Activated CD4-positive, alpha-beta T cell treated with anti-CD3 and anti-CD28 coated beads, Interleukin-2, amount 50 U/mL, for 24 hours (primary cell): ENCODE measurements around the gene OBI1.

Experiments
- DNase-seq, 2 donors: peaks; one replicate each; pipeline ENCODE4 v3.0.0-alpha.2; 2020; ENCODE audit warnings: low read depth in 1 of 2, low spot score in 1 of 2

The OBI1 gene

DNA sequence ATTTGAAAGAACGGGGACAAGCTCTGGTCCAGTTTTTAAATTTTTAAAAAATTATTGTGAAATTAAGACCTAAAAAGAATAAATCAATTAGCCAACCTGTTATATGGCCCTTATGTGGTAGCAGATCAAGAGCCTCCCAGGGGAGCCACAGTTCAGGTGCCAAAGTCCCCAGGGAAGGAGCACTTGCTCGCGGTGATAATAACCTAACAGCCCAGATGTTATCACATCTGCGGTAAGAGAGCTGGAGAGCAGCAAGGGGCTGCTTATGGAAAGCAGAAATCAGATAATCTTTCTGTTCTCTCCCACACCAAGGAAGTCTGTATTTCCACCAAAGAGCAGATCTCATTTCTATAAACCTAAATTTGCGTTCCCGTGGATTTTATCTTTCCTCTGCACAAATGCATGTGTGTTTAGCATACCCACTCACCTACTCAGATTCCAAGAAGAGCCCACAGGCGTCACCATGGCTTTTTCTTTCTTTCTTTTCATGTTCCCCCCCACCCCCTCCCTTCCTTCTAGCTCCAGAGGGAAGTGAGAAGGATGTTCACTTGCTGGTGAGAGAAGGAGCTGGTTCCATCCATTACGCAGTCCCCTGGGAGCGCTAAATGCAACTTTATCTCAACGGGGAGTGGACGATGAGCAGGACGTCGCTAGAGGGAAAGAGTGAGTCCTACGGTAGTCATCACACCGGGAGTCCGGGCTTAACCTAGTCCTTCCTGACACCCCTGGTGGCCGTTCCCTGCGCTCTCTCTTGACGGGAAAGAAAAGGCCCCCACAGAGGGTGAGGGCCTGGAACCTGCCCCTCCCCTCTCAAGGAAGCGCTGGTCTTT lies 54.0 kb downstream of the OBI1 start:
- DNase-seq = no peak

DNA sequence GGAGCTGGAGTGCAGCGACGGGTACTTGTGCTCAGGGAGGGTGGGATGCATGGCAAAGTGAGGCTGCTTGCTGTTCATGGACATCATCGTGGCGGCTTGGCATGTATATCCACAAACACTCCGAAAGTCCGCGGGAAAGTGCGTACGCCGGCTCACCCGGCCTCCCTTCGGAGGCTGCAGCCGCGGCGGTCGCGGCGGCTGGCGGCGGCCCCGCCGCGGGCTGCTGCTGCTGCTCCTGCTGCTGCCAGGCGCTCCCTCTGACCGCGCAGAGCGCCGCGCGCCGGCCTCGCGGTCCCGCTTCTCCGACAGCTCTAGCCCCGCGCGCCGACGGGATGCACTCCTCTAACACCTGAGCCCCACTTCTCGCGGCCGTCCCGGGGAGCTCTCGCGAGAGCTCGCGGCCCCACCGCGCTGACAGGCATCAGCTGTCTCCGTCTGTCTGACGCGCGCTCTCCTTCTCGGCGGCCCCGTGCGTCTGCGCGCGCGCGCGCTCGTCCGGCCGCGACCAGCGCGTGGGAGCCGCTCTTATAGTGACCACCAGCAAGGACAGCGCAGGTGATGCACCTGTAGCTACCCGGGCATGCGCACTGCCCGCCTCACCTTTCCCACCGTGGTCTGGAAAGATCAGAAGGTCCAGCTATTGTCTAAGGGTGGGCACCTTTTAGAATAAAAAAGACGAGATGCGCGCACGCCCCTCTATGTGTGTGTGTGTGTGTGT lies 55.6 kb downstream of the OBI1 start, which contains the start of gene POU4F1:
Gene POU4F1 (minus strand): TSS at position 313 of the 718 bp plus-strand sequence. CDS start 226 bp downstream, at position 87.
- peak in 1 of 2 donors; percentile 45 for DNase-seq

DNA sequence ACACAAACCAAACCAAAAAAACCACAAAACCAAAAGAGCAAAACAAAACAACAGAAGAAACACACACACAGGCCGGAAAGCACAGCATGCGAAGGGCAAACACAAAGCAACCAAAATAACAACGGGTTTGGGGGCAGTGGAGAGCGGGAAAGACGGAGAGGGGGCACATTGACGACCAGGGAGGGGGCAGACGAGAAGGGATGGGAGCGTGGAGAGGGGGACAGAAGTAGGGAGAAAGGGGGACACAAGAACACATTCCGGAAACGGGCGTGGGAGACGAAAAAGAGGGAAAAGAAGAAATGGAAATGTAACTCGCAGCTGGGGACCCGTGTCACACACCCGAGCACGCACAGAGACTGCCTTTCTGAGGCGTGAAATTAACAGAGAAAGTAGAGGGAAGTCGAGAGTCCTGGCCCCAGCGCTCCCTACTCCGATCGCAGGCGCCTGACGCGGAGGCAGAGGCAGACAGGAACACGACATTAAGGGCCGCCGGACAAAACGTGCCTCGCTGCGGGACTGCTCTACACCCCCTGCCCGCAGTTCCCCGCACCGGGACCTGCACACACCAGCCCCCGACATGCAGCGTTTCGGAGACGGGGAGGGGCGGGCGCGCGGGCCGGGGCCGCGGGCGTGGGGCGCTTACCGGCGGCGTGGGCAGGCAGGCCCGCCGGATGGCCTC lies 56.3 kb downstream of the OBI1 start:
- no peak for DNase-seq

DNA sequence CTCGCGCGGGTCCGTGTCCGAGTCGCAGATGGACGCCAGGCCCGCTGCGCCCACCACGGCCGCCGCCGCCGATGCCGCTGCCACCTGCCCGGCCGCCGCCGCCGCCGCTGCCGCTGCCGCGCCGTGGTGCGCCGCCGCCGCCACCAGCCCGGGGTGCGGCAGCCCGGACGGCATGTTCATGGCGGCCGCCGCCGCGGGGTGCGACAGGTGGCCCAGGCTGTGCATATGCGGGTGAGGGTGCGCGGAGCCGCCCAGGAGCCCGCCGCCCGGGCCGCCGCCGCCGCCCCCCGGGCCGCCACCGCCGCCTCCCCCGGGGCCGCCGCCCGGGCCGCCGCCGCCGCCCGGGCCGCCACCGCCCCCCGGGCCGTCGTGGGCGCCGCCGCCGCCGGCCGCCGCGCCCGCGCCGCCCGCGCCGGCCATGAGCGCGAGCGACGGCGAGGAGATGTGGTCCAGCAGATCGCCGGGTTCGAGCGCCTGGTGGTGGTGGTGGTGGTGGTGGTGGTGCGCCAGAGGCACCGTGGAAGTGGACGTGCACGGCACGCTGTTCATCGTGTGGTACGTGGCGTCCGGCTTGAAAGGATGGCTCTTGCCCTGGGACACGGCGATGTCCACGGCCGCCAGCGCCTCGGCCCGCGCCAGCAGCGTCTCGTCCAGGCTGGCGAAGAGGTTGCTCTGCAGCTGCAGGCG lies 56.9 kb downstream of the OBI1 start:
- DNase-seq = no peak

DNA sequence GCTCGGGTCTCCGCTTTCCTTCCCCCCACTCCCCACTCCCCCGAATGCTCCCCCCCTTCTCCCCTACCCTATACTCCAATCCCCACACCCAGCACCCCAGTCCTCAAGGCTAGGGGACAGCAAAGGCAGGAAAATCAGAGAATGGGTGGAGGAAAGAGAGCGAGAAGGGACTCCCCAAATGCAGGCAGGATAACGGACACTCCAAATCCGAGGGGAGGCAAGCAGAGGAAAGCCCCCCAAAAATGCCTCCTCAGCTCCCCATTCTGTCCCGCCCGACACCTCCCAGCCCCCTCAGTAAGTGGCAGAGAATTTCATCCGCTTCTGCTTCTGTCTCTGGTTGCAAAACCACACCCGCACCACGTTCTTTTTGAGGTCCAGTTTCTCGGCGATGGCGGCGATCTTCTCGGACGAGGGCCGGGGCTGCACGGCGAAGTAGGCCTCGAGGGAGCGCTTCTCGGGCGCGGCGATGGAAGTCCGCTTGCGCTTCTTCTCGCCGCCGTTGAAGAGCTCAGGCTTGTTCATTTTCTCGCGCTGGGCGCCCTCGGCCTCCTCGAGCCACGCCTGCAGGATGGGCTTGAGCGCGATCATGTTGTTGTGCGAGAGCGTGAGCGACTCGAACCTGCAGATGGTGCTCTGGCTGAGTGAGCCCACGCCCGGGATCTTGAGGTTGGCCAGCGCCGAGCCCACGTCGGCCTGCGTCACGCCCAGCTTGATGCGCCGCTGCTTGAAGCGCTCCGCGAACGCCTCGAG lies 57.7 kb downstream of the OBI1 start:
- no peak for DNase-seq

DNA sequence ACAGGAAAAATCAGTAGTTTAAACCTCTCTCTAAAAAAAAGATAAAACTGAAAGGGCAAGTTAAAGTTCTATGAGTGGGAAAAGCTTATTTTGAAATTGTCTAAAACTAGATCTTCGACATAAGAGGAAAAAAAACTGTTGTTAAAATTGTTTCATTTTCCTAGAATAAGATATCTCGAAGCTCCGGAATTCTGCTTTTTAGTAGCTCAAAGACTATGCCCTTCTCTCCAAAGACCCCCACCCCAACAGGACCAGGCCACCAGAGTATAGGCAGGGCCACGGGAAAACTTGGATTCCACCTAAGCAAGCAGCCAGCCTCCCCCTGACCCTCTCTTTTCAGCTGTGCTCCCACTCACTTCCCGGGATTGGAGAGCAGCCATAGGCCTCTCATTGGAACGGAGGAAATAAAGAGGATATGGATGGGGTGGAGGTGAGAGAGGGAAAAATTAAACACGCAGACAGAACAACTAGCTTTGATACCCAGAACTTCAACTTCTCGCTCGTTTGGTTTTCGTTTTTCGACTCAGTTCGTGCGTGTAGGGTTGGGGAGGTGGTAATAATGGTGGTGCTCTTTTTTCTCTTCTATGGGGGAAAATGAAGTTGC lies 58.6 kb downstream of the OBI1 start:
- no peak for DNase-seq

DNA sequence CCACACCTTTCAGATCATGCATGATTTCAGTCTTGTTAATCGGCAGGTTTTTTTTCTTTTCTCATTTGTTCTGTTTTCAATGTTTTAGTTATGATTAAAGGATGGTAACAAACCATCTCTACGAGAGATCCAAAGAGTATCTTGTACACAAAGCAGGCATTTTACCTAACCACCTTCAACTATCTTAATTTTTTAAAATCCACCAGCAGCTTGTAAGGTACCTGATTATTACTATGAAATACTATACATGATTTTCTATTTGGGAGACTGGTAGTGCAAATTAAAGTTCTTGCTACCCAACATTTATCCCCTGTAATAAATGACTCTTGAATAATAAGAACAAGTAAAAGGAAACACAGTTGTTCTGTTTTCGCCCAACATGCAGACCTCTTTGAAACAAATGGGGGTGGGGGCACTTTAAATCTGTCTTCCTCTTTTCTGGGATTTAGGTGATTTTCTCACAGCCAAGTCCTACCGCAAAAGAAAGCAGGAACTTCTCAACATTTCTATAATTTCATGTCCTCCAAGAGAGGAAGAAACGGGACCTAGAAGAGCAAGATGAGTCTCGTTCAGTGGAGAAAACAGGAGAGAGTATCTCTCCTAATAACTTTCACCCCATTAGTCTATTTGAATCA lies 59.2 kb downstream of the OBI1 start:
- DNase-seq = no peak

DNA sequence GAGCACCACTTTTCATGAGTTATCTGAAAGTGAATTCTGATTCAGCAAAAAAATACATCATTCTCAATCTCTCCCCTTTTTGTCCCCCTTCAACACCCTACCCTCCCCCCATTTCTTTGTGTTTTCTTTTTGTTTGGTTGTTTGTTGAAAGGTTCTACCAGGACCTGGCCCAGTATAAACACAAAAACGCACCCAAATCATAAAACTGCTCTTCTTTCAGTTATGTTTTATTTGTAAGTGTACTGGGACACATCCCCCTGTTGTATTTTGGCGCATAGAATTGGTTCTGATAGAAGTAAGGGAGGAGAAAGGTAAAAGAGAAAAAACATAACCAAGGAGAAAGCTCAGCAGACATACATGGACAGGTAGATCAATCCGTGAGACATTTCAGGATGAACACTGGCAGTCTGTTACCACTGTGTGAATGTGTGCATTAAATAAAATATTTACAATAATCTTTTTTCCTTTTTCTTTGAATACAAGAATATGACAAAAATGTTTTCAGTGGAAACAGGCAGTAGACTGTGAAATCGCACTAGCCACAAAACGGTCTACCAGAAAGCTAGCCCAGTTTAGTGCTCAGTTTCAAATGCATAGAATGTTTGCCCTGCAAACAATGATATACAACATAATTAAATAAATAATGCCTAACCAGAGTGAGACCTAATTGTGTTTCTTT lies 59.9 kb downstream of the OBI1 start:
- no peak for DNase-seq

DNA sequence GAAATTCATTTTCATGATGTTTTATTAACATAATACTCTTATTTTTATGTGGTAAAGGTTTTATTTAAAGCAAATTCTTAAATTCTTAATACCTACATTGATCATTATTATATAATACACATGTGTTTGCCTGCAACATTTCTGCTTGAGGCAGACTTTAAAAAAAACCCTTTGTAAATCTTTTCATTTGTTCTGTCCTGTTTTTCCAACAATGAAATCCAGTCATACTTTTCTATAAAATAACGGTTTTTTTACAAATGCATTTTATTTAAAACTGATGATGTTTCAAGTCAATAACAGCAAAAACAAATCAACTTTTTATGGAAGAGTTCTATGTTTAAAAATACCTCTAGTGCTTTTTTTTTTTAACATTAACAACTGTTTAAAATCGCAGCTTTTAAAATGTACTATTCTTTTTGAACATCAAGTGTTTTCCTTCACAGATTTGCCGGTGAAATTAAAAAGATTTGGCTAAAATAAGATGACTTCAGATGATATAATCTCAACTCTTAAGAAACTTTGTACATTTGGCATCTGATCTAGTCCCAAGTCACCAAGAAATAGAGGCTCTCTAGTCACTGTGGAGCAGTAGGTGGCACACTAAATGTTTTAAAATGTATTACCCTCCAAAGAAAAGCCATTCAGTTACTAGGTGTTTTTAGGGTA lies 60.7 kb downstream of the OBI1 start:
- DNase-seq = no peak

DNA sequence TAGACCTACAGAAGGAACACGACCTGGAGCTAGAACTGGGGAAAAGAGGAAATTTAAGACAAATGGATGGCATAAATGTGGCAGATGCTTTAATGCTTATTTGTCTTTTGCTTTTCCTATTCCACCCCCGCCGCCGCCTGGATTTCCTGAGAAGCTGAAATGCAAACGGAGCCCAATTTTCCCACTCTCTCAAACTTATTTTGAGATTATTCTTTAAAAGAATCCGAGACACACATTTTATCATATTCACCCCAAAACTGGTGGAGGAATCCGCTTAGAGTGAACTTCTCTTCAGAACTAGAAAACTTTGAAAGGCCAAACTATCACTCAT lies 61.4 kb downstream of the OBI1 start:
- DNase-seq = no peak

DNA sequence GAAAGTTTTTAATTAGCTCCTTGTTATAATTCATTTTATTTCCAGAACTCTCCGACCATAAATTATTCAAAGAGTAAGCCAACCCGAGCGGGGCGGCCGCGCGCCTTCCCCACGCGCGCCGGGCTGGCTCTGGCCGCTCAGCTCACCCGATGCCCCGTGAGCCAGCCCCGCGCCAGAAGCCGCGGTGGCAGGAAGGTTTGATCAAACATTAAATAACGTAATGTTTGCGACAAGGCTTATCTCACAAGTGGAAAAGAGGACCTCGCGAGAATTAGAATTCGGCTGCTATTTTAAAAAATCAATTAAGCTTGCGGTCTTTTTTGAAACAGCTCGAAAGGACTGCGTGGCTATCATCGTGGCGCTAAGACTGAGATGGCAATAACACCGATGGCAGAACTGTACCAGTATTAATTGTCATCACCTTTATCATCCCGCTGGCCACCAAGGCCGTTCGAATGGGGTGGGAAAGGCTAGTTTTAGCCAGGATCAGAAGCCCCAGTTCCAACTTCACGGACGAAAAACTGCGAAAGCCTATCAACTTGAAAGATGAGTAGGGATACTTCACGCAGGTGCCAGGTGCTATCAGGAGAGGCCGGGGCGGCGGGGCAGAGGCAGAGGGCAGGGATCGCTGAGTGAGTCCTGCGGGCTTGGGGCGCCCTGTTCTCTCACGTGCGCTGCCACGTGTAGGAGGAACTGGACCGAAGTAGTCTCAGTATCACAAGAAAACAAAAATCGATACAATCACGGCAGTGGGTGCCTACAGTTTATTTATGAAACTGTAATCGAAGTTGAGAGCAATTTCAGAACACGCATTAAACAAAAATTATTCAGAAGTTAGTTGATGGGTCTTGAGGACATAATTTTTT lies 62.0 kb downstream of the OBI1 start:
- no peak for DNase-seq

DNA sequence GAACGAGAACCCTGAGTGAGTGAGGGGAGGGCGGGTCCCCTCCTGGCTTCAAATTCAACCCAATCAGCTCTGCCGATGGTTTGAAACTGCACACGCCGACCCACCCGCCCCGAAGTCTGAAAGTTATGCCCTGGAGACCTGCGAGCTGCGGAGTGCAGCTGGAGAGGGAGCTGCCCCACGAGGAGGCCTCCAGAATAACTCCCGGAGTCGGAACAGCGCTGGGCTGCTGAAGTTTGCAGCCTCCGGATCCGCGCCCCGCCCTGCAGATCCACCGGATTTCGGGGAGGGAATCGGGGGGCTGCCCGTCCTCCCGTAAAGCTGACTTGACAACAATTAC lies 62.6 kb downstream of the OBI1 start:
- DNase-seq = no peak

DNA sequence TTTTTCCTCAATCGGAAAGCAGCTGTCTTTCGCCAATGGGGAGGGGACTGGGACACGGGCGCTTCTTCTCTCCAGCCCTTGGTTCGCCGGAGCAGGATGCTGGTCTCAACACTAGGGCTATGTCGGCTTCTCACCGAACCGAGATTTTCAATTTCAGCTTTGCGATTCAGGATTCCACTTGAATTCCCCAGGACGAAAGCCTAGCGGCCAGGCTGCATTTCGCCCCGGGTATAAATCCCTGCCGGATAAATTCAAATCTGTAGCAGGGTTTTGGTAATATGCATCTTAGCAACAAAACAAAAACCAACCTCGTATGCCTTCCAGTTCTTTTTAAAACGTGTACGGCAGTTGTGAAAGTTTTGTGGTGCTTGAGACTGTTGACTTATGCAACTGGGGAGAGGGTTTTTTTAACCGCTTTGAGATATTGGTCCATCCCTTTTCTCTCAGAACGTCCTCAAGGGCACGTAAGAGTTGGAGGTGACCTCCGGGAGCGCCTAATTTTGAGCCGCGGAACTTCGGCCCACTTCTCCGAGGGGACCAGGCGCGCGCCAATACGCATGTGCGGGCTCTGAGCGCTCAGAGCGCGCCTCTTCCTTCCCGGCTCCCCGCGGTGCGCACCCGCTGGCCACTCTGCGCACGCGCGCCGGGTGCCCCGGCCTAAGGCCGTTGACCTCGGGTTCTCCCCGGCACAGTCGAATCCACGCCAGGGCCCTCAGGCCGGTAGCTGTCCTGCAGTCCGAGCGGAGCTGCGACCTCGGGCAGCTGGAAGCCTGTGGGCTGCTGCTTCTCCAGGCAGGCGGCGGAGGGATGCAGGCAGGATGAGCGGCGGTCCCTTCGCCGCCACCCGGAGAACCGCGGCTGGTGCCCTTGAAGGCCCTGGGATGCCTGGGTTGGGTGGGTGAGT lies 63.2 kb downstream of the OBI1 start:
- no peak for DNase-seq

DNA sequence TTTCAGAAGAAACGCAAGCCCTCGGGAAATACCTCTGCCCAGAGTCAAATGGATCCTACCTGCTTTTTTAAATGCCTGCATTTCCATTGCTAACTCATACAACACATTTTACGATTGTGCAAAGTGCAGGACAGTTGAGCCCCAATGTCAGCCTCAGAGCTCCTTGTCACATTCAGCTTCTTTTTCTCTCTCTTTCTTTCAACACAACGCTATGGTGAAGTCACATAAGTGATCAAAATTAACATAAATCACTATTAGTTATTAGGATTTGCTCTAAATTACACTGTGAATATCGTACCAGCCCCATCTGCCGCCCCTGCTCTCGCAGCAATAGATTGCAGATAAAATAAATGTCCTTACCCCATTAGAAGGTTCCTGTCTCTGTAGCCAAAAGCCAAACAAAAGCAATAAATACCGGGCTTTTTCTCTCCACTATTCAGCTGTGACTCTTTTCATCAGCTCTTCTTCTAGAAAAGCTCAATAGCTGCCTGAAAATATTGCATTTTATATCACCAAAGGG lies 64.4 kb downstream of the OBI1 start:
- DNase-seq = no peak

DNA sequence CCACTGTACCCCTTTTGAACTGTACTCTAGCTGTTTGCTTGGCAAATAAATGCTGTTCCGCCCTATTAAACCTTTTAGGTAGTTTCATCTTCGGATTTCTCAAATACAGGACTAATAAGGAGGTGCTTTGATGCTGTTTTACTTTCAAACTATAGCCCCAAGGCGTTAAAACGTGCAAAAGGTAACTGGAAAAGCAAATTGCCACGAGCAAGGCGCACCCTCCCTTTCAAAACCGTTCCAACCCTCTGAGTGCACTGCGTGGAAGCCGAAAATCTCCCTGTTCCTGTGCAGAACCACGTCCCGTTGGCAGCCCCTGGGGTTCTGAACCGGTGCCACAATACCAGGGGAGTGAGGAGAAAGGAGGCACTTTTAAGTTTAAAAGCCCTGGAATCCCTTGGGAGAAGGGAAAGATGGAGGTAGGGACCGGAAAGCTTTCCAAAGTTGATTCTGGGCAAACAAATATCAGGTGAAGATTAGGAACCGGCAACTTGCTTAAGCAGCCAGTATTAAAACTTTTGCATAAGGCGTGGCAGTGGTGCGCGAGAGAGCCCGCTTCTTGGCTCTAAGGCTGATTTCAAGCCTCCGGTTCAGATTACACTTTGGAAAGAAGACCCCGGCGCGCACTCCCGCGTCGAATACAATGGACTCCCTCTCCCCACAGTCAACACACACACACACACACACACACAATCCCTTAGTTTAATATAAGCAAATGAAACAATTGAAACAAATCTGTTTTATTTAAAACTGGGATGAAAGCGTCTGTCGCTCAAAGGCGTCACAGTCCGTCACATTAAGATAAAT lies 65.1 kb downstream of the OBI1 start:
- DNase-seq = no peak

DNA sequence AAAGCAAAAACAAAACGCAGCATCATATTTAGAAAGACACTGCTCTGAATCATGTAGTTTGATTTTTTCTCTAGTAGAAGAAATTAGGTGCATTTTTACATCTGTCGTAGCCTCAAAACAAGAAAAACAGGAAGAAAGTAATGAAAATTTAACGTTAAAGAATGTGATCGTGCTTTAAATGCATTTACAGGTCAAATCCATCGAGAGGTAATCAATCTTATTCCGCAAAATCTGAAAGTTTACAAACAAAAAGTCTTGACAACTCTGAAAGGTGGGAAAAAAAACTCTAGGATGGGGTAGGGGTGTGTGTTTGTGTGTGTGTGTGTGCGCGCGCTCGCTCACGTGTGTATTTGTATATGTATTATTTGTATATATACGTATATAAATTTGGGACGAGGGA lies 65.8 kb downstream of the OBI1 start:
- DNase-seq = no peak
